Prostate gland (tissue), 2 donors: Measurements from ENCODE around the gene FRMD4A.

Source experiments
- CTCF ChIP-seq, 4 experiments: fragments of 200-600 bp in 2 of 4; fragments of 450-650 bp in 2 of 4; sonication (generic) in 2 of 4; IDR thresholded peaks; 1 replicate in 3 of 4; 2 replicates in 1 of 4; pipeline ENCODE4 v1.5.1; 2016 to 2019; ENCODE audit warnings: antibody characterized with exemption in 4 of 4, mild to moderate bottlenecking in 2 of 4, moderate library complexity in 2 of 4
- POLR2A ChIP-seq: fragments of 450-650 bp; IDR thresholded peaks from one replicate; pipeline ENCODE4 v1.6.1; 2016; ENCODE audit warnings: antibody characterized with exemption, mild to moderate bottlenecking
- POLR2AphosphoS5 ChIP-seq: sonication (generic); formaldehyde crosslinking; IDR thresholded peaks from one replicate; pipeline ENCODE4 v1.6.1; 2017; ENCODE audit warnings: antibody characterized with exemption

DNA sequence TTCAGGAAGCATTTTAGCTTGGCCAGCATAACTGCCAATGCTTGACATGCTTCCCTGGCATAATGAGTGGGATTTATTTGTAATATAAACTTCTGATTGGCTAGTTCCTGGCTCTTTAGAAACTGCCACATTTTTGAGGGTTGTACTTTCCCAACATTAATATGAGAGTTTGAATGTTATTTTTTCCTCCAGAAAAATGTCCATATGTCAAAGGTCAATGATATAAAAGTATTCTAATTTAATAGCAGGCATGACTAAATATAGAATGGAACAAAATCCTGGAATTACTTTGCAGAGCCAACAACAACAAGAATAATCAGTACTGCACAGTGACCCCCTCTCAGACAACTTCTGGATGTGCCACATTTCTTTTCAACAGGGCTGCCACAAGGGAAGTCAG, 391.3 kb downstream of the FRMD4A start:
- TF ChIP-seq CTCF (IDR thresholded peaks at IDR 0.05), result no peak
- no peak for TF ChIP-seq POLR2A
- TF ChIP-seq POLR2AphosphoS5, result no peak
